ENCODE measurements around the gene TPRG1.

DNA sequence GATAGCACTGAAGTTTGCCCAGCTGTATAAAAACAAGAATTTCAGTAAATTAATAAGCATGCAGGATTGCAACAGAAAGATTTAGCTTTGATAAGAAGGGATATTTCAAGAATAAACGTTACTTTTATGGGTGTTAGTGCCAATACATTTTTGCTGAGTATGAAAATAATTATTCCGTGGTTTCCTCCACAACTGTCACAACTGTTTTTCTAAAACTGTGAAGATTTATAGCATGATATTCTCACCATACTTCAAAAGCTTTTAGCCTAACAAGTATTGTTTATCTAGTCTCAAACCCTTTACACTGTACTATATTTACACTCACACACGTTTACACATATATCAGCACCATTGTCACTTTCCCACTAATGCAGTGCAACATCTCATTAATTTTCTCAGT lies 200.5 kb downstream of the TPRG1 start:
- TF ChIP-seq, protein P1, sequence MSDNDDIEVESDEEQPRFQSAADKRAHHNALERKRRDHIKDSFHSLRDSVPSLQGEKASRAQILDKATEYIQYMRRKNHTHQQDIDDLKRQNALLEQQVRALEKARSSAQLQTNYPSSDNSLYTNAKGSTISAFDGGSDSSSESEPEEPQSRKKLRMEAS (CRISPR knock-in tag; IDR thresholded peaks at IDR 0.05): no peak
- TF ChIP-seq POLR2AphosphoS5 (IDR thresholded peaks at IDR 0.05; ENCODE audit: control insufficient read depth, insufficient read depth, low read depth, low read length): no peak
- TF ChIP-seq GATAD2B (IDR thresholded peaks at IDR 0.05; ENCODE audit: borderline replicate concordance): no peak
- TF ChIP-seq GATA2 (CRISPR knock-in tag; IDR thresholded peaks at IDR 0.05): no peak
- TF ChIP-seq POLR2A (conservative IDR thresholded peaks at IDR 0.05): no peak

Measured in K562 (cell line).